H1 (cell line): ENCODE data around the gene RAB22A. TPM values are rescaled to one million over a fixed set of nuclear protein-coding genes. Genes with fewer than 3 reads are reported as not detected.

ENCODE experiments used
- CTCF ChIA-PET: fragments of 300-600 bp; sonication (Branson Sonifier 250); formaldehyde crosslinking; loops from one replicate; lab custom pipeline; 2021; ENCODE audit not compliant: partially characterized antibody; lab: Charles Lee
- POLR2A ChIA-PET: fragments of 300-600 bp; sonication (Branson Sonifier 250); formaldehyde crosslinking; loops from one replicate; lab custom pipeline; 2021; ENCODE audit warnings: inconsistent platforms; ENCODE audit not compliant: partially characterized antibody; lab: Charles Lee
- DNase-seq, 2 experiments: peaks; one replicate each; pipeline versions ENCODE4 v3.0.0 to v3.0.0-alpha.2; 2010 to 2022; ENCODE audit warnings: low spot score in 2 of 2, low read depth in 1 of 2, mixed read lengths in 1 of 2
- FAIRE-seq: peaks from 2 replicates; lab custom pipeline; 2011; peaks lifted over from hg19 to GRCh38; lab: Jason Lieb, UNC
- H2AFZ ChIP-seq: 2 replicates; pipeline ENCODE4 v1.8.1; 2012; ENCODE audit warnings: low read length, inconsistent platforms
- H2AK5ac ChIP-seq: 2 replicates; pipeline ENCODE4 v1.6.1; 2013; ENCODE audit warnings: low read depth, low read length
- H2BK120ac ChIP-seq: replicated peaks from 2 replicates; pipeline ENCODE3; 2013; ENCODE audit warnings: low read depth, low read length, inconsistent platforms
- H2BK12ac ChIP-seq: 2 replicates; pipeline ENCODE4 v1.6.1; 2013; ENCODE audit warnings: low read depth, low read length
- H2BK15ac ChIP-seq: 2 replicates; pipeline ENCODE4 v1.6.1; 2013; ENCODE audit warnings: low read length
- H2BK20ac ChIP-seq: 2 replicates; pipeline ENCODE4 v1.6.1; 2013; ENCODE audit warnings: low read length
- H2BK5ac ChIP-seq: 2 replicates; pipeline ENCODE4 v1.6.1; 2013; ENCODE audit warnings: low read depth, low read length
- H3K14ac ChIP-seq: 2 replicates; pipeline ENCODE4 v1.6.1; 2013; ENCODE audit warnings: inconsistent platforms; ENCODE audit not compliant: insufficient read length
- H3K18ac ChIP-seq: 2 replicates; pipeline ENCODE4 v1.6.1; 2013; ENCODE audit warnings: low read length; ENCODE audit errors: extremely low read depth
- H3K23ac ChIP-seq: 2 replicates; pipeline ENCODE4 v1.6.1; 2013; ENCODE audit warnings: inconsistent platforms; ENCODE audit not compliant: insufficient read length
- H3K23me2 ChIP-seq: 2 replicates; pipeline ENCODE4 v1.6.1; 2013; ENCODE audit warnings: low read depth, low read length
- H3K27ac ChIP-seq: 2 replicates; pipeline ENCODE4 v1.6.1; 2011; ENCODE audit warnings: low read depth, low read length, inconsistent platforms
- H3K27me3 ChIP-seq, 4 experiments: replicated peaks in 1 of 4; 1 replicate in 1 of 4; 2 replicates in 3 of 4; pipeline versions ENCODE4 v1.6.1 to v1.8.1; 2011 to 2013; ENCODE audit warnings: low read length in 3 of 4, mild to moderate bottlenecking in 3 of 4, inconsistent platforms in 2 of 4, mixed read lengths in 2 of 4, moderate library complexity in 1 of 4; ENCODE audit not compliant: control insufficient read depth in 3 of 4, insufficient read depth in 3 of 4; ENCODE audit errors: extremely low read depth in 1 of 4
- H3K36me3 ChIP-seq, 4 experiments: 2 replicates each; pipeline versions ENCODE4 v1.6.1 to v1.8.1; 2011 to 2013; ENCODE audit warnings: mild to moderate bottlenecking in 4 of 4, low read length in 3 of 4, moderate library complexity in 2 of 4, control low read depth in 1 of 4, inconsistent platforms in 1 of 4; ENCODE audit not compliant: insufficient read depth in 4 of 4, control insufficient read depth in 2 of 4
- H3K4ac ChIP-seq: replicated peaks from 2 replicates; pipeline ENCODE3; 2013; ENCODE audit warnings: low read length, low read depth, mixed read lengths, inconsistent platforms; ENCODE audit not compliant: insufficient read length
- H3K4me1 ChIP-seq, 4 experiments: replicated peaks in 1 of 4; 1 replicate in 1 of 4; 2 replicates in 3 of 4; pipeline versions ENCODE4 v1.6.1 to v1.8.1; 2011 to 2013; ENCODE audit warnings: low read length in 3 of 4, inconsistent platforms in 2 of 4, mixed read lengths in 1 of 4; ENCODE audit not compliant: insufficient read depth in 4 of 4, control insufficient read depth in 3 of 4
- H3K4me2 ChIP-seq, 2 experiments: 2 replicates each; pipeline versions ENCODE4 v1.6.1 to v1.8.1; 2011 to 2013; ENCODE audit warnings: low read depth in 2 of 2, low read length in 2 of 2, control low read depth in 1 of 2, inconsistent platforms in 1 of 2, mild to moderate bottlenecking in 1 of 2; ENCODE audit not compliant: insufficient read depth in 1 of 2
- H3K4me3 ChIP-seq, 4 experiments: fragments of 200-600, 300-600 bp in 1 of 4; sonication (generic), shearing (Covaris generic), sonication (Bioruptor Twin) in 1 of 4; 2 replicates each; pipeline versions ENCODE4 v1.5.1 to v1.8.1; 2011 to 2016; ENCODE audit warnings: low read length in 4 of 4, low read depth in 3 of 4, control low read depth in 2 of 4, inconsistent platforms in 2 of 4, mild to moderate bottlenecking in 2 of 4, mixed read lengths in 1 of 4, moderate library complexity in 1 of 4; ENCODE audit not compliant: insufficient read depth in 2 of 4; ENCODE audit errors: extremely low read depth in 1 of 4
- H3K56ac ChIP-seq: replicated peaks from 2 replicates; pipeline ENCODE3; 2013; ENCODE audit warnings: low read depth, mild to moderate bottlenecking, mixed read lengths, low read length, inconsistent platforms; ENCODE audit not compliant: insufficient read length
- H3K79me1 ChIP-seq: 2 replicates; pipeline ENCODE4 v1.6.1; 2013; ENCODE audit warnings: low read depth, low read length, control low read depth
- H3K79me2 ChIP-seq, 2 experiments: 2 replicates each; pipeline versions ENCODE4 v1.6.1 to v1.8.1; 2012 to 2013; ENCODE audit warnings: low read length in 2 of 2, mild to moderate bottlenecking in 2 of 2, inconsistent platforms in 1 of 2; ENCODE audit not compliant: insufficient read depth in 2 of 2, control insufficient read depth in 1 of 2
- H3K9ac ChIP-seq, 4 experiments: replicated peaks in 1 of 4; 1 replicate in 1 of 4; 2 replicates in 3 of 4; pipeline versions ENCODE4 v1.6.1 to v1.8.1; 2011 to 2013; ENCODE audit warnings: low read depth in 3 of 4, low read length in 3 of 4, control low read depth in 2 of 4, mild to moderate bottlenecking in 2 of 4, moderate library complexity in 2 of 4, inconsistent platforms in 1 of 4; ENCODE audit errors: extremely low read depth in 1 of 4
- H3K9me3 ChIP-seq, 2 experiments: 2 replicates each; pipeline versions ENCODE4 v1.6.1 to v1.8.1; 2012 to 2013; ENCODE audit warnings: mild to moderate bottlenecking in 2 of 2, moderate library complexity in 2 of 2, control low read depth in 1 of 2, inconsistent platforms in 1 of 2, low read depth in 1 of 2, low read length in 1 of 2, mixed read lengths in 1 of 2; ENCODE audit not compliant: insufficient read depth in 2 of 2
- H4K20me1 ChIP-seq, 2 experiments: replicated peaks in 1 of 2; 2 replicates each; pipeline versions ENCODE3 to v1.8.1; 2011 to 2013; ENCODE audit warnings: inconsistent platforms in 2 of 2, low read length in 2 of 2, mild to moderate bottlenecking in 1 of 2; ENCODE audit not compliant: insufficient read depth in 2 of 2, control insufficient read depth in 1 of 2
- H4K5ac ChIP-seq: 2 replicates; pipeline ENCODE4 v1.6.1; 2013; ENCODE audit warnings: low read length, low read depth, mixed read lengths, inconsistent platforms; ENCODE audit not compliant: insufficient read length
- H4K8ac ChIP-seq: 2 replicates; pipeline ENCODE4 v1.8.0; 2013; ENCODE audit warnings: mild to moderate bottlenecking, moderate library complexity, low read length, inconsistent platforms; ENCODE audit not compliant: insufficient read depth; ENCODE audit errors: extremely low read depth
- H4K91ac ChIP-seq: replicated peaks from 2 replicates; pipeline ENCODE3; 2013; ENCODE audit warnings: low read length, mixed read lengths, inconsistent platforms; ENCODE audit not compliant: insufficient read length
- ATF3 ChIP-seq: IDR thresholded peaks from 2 replicates; pipeline ENCODE4 v1.6.1; 2011; ENCODE audit warnings: low read depth, mild to moderate bottlenecking, low read length; ENCODE audit not compliant: insufficient read depth
- CHD2 ChIP-seq: IDR thresholded peaks from 2 replicates; pipeline ENCODE4 v1.6.1; 2012; ENCODE audit warnings: low read length, improper control_type of control experiment
- CTBP2 ChIP-seq: IDR thresholded peaks from 2 replicates; pipeline ENCODE4 v1.7.0; 2011; ENCODE audit warnings: borderline replicate concordance, mild to moderate bottlenecking, moderate library complexity, mixed read lengths, low read length; ENCODE audit not compliant: insufficient read depth, insufficient read length
- E2F6 ChIP-seq: IDR thresholded peaks from 2 replicates; pipeline ENCODE4 v1.6.1; 2012; ENCODE audit warnings: inconsistent platforms
- GTF2F1 ChIP-seq: IDR thresholded peaks from 2 replicates; pipeline ENCODE4 v1.6.1; 2012; ENCODE audit warnings: low read depth, low read length, improper control_type of control experiment, borderline replicate concordance
- POLR2AphosphoS5 ChIP-seq: IDR thresholded peaks from 2 replicates; pipeline ENCODE4 v1.6.1; 2011; ENCODE audit warnings: low read depth, low read length
- SAP30 ChIP-seq: fragments of 300-600 bp; sonication (generic); IDR thresholded peaks from 2 replicates; pipeline ENCODE4 v1.7.1; 2012; ENCODE audit warnings: low read length, moderate library complexity, mild to moderate bottlenecking, inconsistent platforms; ENCODE audit not compliant: insufficient read depth, insufficient replicate concordance
- SP4 ChIP-seq: IDR thresholded peaks from 2 replicates; pipeline ENCODE4 v1.6.1; 2012; ENCODE audit warnings: low read length, inconsistent platforms
- TBP ChIP-seq: IDR thresholded peaks from 2 replicates; pipeline ENCODE4 v1.6.1; 2011; ENCODE audit warnings: low read depth, low read length, improper control_type of control experiment
- ZNF274 ChIP-seq: IDR thresholded peaks from 2 replicates; pipeline ENCODE4 v1.7.0; 2012; ENCODE audit warnings: low read length, borderline replicate concordance; ENCODE audit errors: extremely low read depth
- WGBS, 2 experiments: shearing (Covaris generic) in 1 of 2; methylation state at CpG; one replicate each; pipeline versions ENCODE4 v1.1.6 to v1.1.7; 2013 to 2015; ENCODE audit warnings: low lambda C conversion rate in 2 of 2, mixed read lengths in 2 of 2, inconsistent platforms in 1 of 2, low coverage in 1 of 2, missing lambda C conversion rate in 1 of 2; ENCODE audit not compliant: insufficient replicate concordance in 2 of 2, insufficient coverage in 1 of 2, insufficient read length in 1 of 2; ENCODE audit errors: extremely low coverage in 1 of 2, missing lambda C conversion rate in 1 of 2; 5-methylcytosine and 5-hydroxymethylcytosine counted together
- polyA plus RNA-seq, 7 experiments: library from polyadenylated mRNA; depleted of rRNA in 3 of 7; stranded (reverse) in 5 of 7; unstranded in 2 of 7; fragments of >200 nt in 5 of 7; fragments of 200-250 nt in 2 of 7; gene quantifications; 1 replicate in 5 of 7; 2 replicates in 1 of 7; 4 replicates in 1 of 7; pipeline versions ENCODE4 v1.2.1 to v1.2.3, GENCODE V29; 2011 to 2013; ENCODE audit warnings: missing spikeins in 2 of 7, mixed read lengths in 2 of 7
- total RNA-seq: library from RNA; stranded (reverse); fragmentation: NEBNext Ultra II Directional; extraction: Animal tissue kit (Norgen Biotek cat#: 25700); gene quantifications from 2 replicates; pipeline ENCODE4 v1.2.1, GENCODE V29; 2021
- TF ChIP-seq, protein P1 (sequence below): IDR thresholded peaks from 2 replicates; pipeline ENCODE4 v1.6.1; 2012; ENCODE audit warnings: low read length, inconsistent platforms

RAB22A gene
- total and polyA plus RNA-seq, 2 of the 8 experiments (the other 6 are each of a cell fraction or from before 2014, with no cell fraction given) = 3.1 to 6.6 TPM

GRCh38 chr20:58330687-58331086 is 21.2 kb downstream of the RAB22A start:
- H2AFZ ChIP-seq = no peak overlapping the region
- H3K56ac ChIP-seq = no peak overlapping the region
- H4K5ac ChIP-seq = no peak overlapping the region
- no peaks in the 10 kb centered on the region for H3K36me3 ChIP-seq
- H4K8ac ChIP-seq = no peak overlapping the region
- H3K4me2 ChIP-seq = no peak overlapping the region
- H4K20me1 ChIP-seq = no peaks in the 10 kb centered on the region
- H2BK20ac ChIP-seq = no peak overlapping the region
- H2BK120ac ChIP-seq = no peak overlapping the region
- H3K4me1 ChIP-seq = peaks cover 0 to 2% (median 0%) of the 10 kb centered on the region in 4 experiments; a peak in 2 of 7 replicates
- no peaks in the 10 kb centered on the region for H3K23me2 ChIP-seq
- 94% methylated on average over 1 of the region's 1 CpG; no CpG with 5 or more reads in 1 of the 2 experiments for WGBS, 2 experiments
- H3K9me3 ChIP-seq = no peaks in the 10 kb centered on the region
- H3K27me3 ChIP-seq = no peaks in the 10 kb centered on the region
- H3K23ac ChIP-seq = no peak overlapping the region
- FAIRE-seq (no peak), DNase-seq (no peak)
- no peak overlapping the region for H3K9ac ChIP-seq
- H4K91ac ChIP-seq = no peak overlapping the region
- ChIA-PET POLR2A (no interaction called here), CTCF (interaction anchor here (1.2 kb wide), 1 partner anchor 9 kb away, joined by 4 read pairs; no protein-coding TSS in a partner anchor)
- H3K79me2 ChIP-seq = peaks cover 0 to 49% of the 10 kb centered on the region in 2 experiments; a peak in 2 of 4 replicates
- H3K79me1 ChIP-seq = 0 out of 2 replicates have a peak, but pooled peaks cover 3% of the 10 kb centered on the region
- no peak overlapping the region for H3K4ac ChIP-seq
- H2BK5ac ChIP-seq = no peak overlapping the region
- no peak overlapping the region for H2BK12ac ChIP-seq
- no peak overlapping the region for H2BK15ac ChIP-seq
- H3K14ac ChIP-seq = no peak overlapping the region
- H3K4me3 ChIP-seq = no peak overlapping the region
- no peak overlapping the region for H2AK5ac ChIP-seq
- no peak overlapping the region for H3K18ac ChIP-seq
- no peak overlapping the region for H3K27ac ChIP-seq
- TF ChIP-seq CTBP2 = no peak
- TF ChIP-seq SP4 = no peak
- TF ChIP-seq, protein P1, sequence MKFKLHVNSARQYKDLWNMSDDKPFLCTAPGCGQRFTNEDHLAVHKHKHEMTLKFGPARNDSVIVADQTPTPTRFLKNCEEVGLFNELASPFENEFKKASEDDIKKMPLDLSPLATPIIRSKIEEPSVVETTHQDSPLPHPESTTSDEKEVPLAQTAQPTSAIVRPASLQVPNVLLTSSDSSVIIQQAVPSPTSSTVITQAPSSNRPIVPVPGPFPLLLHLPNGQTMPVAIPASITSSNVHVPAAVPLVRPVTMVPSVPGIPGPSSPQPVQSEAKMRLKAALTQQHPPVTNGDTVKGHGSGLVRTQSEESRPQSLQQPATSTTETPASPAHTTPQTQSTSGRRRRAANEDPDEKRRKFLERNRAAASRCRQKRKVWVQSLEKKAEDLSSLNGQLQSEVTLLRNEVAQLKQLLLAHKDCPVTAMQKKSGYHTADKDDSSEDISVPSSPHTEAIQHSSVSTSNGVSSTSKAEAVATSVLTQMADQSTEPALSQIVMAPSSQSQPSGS = no peak
- TF ChIP-seq POLR2AphosphoS5 = no peak
- TF ChIP-seq ZNF274 = no peak
- TF ChIP-seq TBP = no peak
- TF ChIP-seq GTF2F1 = no peak
- no peak for TF ChIP-seq E2F6
- no peak for TF ChIP-seq ATF3
- TF ChIP-seq SAP30 = no peak
- TF ChIP-seq CHD2 = no peak
